ENCODE results near the gene GALNT9.
A peak's percentile ranks its signal among the peaks of the same experiment; 100 is the strongest.

The GALNT9 gene

GRCh38 chr12:132161036-132161781, 168.2 kb downstream of the GALNT9 start:
- peaks cover 8% of the 10 kb centered on the region for H3K27me3 ChIP-seq (ENCODE audit: insufficient read depth, low read length, poor library complexity)

GRCh38 chr12:132160601-132161035, 168.8 kb downstream of the GALNT9 start:
- TF ChIP-seq CTCF (IDR thresholded peaks at IDR 0.05; ENCODE audit: borderline replicate concordance, extremely low read depth, low read length, poor library complexity, severe bottlenecking) (no peak), EZH2 (IDR thresholded peaks at IDR 0.05; ENCODE audit: borderline replicate concordance, low read depth, low read length, severe bottlenecking) (no peak)
- peaks cover 2% of the 10 kb centered on the region for H3K9me3 ChIP-seq (ENCODE audit: insufficient read depth, low read length, severe bottlenecking)
- H3K27ac ChIP-seq (ENCODE audit: low read length): no peak overlapping the region
- no peak overlapping the region for H3K4me2 ChIP-seq (ENCODE audit: insufficient read depth, low read length)
- peaks cover 14% of the 10 kb centered on the region for H4K20me1 ChIP-seq (ENCODE audit: insufficient read depth, low read length)
- no peak overlapping the region for H3K9ac ChIP-seq (ENCODE audit: low read depth, low read length)
- no peaks in the 10 kb centered on the region for H3K79me2 ChIP-seq (ENCODE audit: insufficient read depth, low read length)
- H3K4me3 ChIP-seq (ENCODE audit: low read depth in 1 of 2, low read length in 2 of 2): no peak overlapping the region
- peaks cover 4% of the 10 kb centered on the region; the same call in 1 of the 2 replicates for H3K4me1 ChIP-seq (ENCODE audit: insufficient read depth, low read length)
- ATAC-seq (ENCODE audit: insufficient read depth, low read depth) (no peak), DNase-seq (no peak)
- no peak overlapping the region for H2AFZ ChIP-seq (ENCODE audit: low read depth, low read length)
- peaks cover 24% of the 10 kb centered on the region for H3K36me3 ChIP-seq (ENCODE audit: insufficient read depth, low read length)
- peaks cover 8% of the 10 kb centered on the region for H3K27me3 ChIP-seq (ENCODE audit: insufficient read depth, low read length, poor library complexity)

More at GRCh38 chr12:132161036-132161781, 168.2 kb downstream of the GALNT9 start:
- H3K9ac ChIP-seq (ENCODE audit: low read depth, low read length): no peak overlapping the region
- peaks cover 2% of the 10 kb centered on the region for H3K9me3 ChIP-seq (ENCODE audit: insufficient read depth, low read length, severe bottlenecking)
- peak; percentile 35 for DNase-seq
- H3K4me1 ChIP-seq (ENCODE audit: insufficient read depth, low read length): peaks cover 4% of the 10 kb centered on the region; the same call in 1 of the 2 replicates
- peaks cover 14% of the 10 kb centered on the region for H4K20me1 ChIP-seq (ENCODE audit: insufficient read depth, low read length)
- H2AFZ ChIP-seq (ENCODE audit: low read depth, low read length): no peak overlapping the region
- peak; percentile 6; the same call in 1 of the 3 replicates for ATAC-seq (ENCODE audit: insufficient read depth, low read depth)
- TF ChIP-seq CTCF (IDR thresholded peaks at IDR 0.05; ENCODE audit: borderline replicate concordance, extremely low read depth, low read length, poor library complexity, severe bottlenecking) (no peak), EZH2 (IDR thresholded peaks at IDR 0.05; ENCODE audit: borderline replicate concordance, low read depth, low read length, severe bottlenecking) (no peak)
- no peaks in the 10 kb centered on the region for H3K79me2 ChIP-seq (ENCODE audit: insufficient read depth, low read length)
- no peak overlapping the region for H3K4me2 ChIP-seq (ENCODE audit: insufficient read depth, low read length)
- H3K36me3 ChIP-seq (ENCODE audit: insufficient read depth, low read length): peaks cover 22% of the 10 kb centered on the region
- H3K27ac ChIP-seq (ENCODE audit: low read length): no peak overlapping the region
- no peak overlapping the region for H3K4me3 ChIP-seq (ENCODE audit: low read depth in 1 of 2, low read length in 2 of 2)

GRCh38 chr12:132160016-132160415, 169.4 kb downstream of the GALNT9 start:
- TF ChIP-seq EZH2 (IDR thresholded peaks at IDR 0.05; ENCODE audit: borderline replicate concordance, low read depth, low read length, severe bottlenecking): no peak
- TF ChIP-seq CTCF (IDR thresholded peaks at IDR 0.05; ENCODE audit: borderline replicate concordance, extremely low read depth, low read length, poor library complexity, severe bottlenecking): no peak
- ATAC-seq (ENCODE audit: insufficient read depth, low read depth): no peak
- no peak overlapping the region for H3K27ac ChIP-seq (ENCODE audit: low read length)
- peaks cover 8% of the 10 kb centered on the region for H3K27me3 ChIP-seq (ENCODE audit: insufficient read depth, low read length, poor library complexity)
- DNase-seq: no peak
- peaks cover 24% of the 10 kb centered on the region for H3K36me3 ChIP-seq (ENCODE audit: insufficient read depth, low read length)
- peaks cover 4% of the 10 kb centered on the region; the same call in 1 of the 2 replicates for H3K4me1 ChIP-seq (ENCODE audit: insufficient read depth, low read length)
- H2AFZ ChIP-seq (ENCODE audit: low read depth, low read length): no peak overlapping the region
- no peak overlapping the region for H3K4me3 ChIP-seq (ENCODE audit: low read depth in 1 of 2, low read length in 2 of 2)
- no peak overlapping the region for H3K9ac ChIP-seq (ENCODE audit: low read depth, low read length)
- H3K4me2 ChIP-seq (ENCODE audit: insufficient read depth, low read length): no peak overlapping the region
- peaks cover 15% of the 10 kb centered on the region for H4K20me1 ChIP-seq (ENCODE audit: insufficient read depth, low read length)
- H3K79me2 ChIP-seq (ENCODE audit: insufficient read depth, low read length): no peaks in the 10 kb centered on the region
- H3K9me3 ChIP-seq (ENCODE audit: insufficient read depth, low read length, severe bottlenecking): peaks cover 2% of the 10 kb centered on the region

Data from DND-41 (cell line).